Activated CD4-positive, alpha-beta T cell treated with anti-CD3 and anti-CD28 coated beads, Interleukin-2, amount 50 U/mL, for 16 hours (primary cell): ENCODE results near the gene ZBED4.

ENCODE experiments used
- DNase-seq: peaks from one replicate; pipeline ENCODE4 v3.0.0-alpha.2; 2020

ZBED4 gene

DNA sequence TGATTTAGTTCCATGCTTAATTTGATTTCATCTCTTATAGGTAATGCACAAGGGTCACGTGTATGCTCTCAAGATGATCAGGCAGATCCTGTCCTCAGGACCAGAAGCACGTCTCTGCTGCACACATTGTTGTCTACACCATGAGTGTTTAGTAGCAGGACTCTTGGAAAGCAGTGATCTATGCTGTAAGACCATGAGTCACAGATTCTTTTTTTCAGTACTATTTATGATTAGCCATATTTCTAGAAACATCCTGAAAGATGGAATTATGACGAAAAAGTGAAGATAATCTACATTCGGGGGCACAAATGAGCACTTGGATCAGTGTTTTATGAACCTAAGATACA, 29.6 kb downstream of the ZBED4 start:
- DNase-seq = no peak

- DNase-seq = no peak
Measured at GRCh38 chr22:49884075-49884474, 30.4 kb downstream of the ZBED4 start.

- no peak for DNase-seq
Measured at GRCh38 chr22:49884503-49885260, 31.0 kb downstream of the ZBED4 start.

- DNase-seq = no peak
Measured at GRCh38 chr22:49885281-49885680, 31.6 kb downstream of the ZBED4 start.

GRCh38 chr22:49885881-49886280, 32.2 kb downstream of the ZBED4 start:
- DNase-seq = no peak

DNA sequence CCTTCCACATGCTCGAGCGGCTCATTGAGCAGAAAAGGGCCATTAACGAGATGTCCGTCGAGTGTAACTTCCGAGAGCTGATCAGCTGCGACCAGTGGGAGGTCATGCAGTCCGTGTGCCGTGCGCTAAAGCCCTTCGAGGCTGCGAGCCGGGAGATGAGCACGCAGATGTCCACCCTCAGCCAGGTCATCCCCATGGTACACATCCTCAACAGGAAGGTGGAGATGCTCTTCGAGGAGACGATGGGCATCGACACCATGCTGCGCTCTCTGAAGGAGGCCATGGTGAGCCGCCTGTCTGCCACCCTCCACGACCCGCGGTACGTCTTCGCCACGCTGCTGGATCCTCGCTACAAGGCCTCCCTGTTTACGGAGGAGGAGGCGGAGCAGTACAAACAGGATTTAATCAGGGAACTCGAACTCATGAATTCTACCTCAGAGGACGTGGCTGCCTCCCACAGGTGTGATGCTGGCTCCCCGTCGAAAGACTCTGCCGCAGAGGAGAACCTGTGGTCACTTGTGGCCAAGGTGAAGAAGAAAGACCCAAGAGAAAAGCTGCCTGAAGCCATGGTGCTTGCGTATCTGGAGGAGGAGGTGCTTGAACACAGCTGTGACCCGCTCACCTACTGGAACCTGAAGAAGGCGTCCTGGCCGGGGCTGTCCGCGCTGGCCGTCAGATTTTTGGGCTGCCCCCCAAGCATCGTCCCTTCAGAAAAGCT, 32.9 kb downstream of the ZBED4 start:
- no peak for DNase-seq

GRCh38 chr22:49887064-49887451, 33.4 kb downstream of the ZBED4 start:
- DNase-seq = no peak

GRCh38 chr22:49887702-49888101, 34.1 kb downstream of the ZBED4 start:
- DNase-seq = no peak

DNA sequence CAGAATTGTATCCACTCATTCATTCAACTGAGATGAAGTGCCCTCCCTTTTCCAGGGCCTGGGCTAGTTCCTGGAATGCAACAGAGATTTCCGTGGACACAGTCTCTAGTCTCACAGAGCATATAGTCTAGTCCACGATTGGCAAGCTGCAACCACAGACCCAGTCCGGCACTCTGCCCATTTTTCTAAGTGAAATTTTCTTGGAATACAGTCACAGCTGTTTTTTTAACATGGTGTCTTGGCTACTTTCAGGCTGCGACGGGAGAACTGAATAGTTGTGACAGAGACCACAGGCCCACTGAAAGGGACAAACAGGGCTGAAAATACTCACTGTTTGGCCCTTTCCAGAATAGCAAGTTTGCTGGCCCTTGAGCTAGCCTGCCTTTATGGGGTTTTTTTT, 35.4 kb downstream of the ZBED4 start:
- DNase-seq = no peak

GRCh38 chr22:49892226-49892899, 38.7 kb downstream of the ZBED4 start:
- no peak for DNase-seq

DNA sequence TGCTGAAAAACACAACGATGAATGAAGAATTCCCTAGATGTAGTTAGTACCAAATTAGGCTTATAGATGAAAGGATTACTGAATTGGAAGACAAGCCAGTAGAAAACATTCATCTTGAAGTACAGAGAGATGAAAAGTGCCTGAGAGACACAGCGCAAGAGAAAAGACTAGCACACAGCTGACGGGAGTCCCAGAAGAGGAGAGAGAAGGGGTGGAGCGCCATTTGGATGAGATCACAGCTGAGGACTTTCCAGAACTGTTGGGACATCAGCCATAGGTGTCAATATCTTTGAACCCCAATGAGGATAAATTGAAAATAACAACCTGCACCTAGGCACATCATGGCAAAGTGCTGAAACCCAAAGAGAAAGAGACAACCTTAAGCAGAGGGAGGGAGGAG, 39.4 kb downstream of the ZBED4 start:
- no peak for DNase-seq

DNA sequence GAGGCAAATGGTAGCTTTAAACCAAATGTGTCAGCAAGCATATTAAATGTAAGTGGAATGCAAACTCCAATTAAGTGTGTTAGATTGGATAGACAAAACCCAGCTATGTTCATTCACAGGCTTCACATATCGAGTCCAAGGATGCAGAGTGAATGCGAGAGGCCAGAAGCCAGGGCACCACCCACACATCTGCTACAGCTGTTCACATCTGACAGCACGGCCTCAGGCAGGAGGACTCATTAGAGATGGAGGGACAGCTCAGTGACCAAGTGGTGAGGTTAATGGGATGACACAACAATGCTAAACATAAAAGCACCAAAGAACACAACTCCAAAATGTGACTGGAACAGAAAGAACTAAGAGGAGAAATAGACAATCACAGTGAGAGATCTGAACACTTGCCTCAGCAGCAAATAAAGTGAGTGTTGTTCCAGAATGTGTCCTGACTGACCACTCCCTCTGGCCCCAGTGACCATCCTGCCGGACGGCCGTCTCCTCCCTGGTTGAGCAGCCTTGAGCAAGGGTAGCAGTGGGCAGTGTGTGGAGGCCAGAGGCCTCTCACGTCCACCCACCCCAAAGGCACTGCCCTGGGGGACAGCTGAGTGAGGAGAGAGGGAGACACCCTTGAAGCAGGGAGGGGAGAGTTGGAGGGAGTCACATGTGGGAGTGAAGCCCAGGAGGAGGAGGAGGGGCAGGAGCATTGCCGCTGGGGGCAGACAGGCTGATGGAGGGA, 40.8 kb downstream of the ZBED4 start:
- no peak for DNase-seq

GRCh38 chr22:49896201-49896600, 42.6 kb downstream of the ZBED4 start:
- DNase-seq = no peak

GRCh38 chr22:49897015-49897684, 43.5 kb downstream of the ZBED4 start:
- DNase-seq = no peak

GRCh38 chr22:49899530-49899929, 45.9 kb downstream of the ZBED4 start:
- no peak for DNase-seq

DNA sequence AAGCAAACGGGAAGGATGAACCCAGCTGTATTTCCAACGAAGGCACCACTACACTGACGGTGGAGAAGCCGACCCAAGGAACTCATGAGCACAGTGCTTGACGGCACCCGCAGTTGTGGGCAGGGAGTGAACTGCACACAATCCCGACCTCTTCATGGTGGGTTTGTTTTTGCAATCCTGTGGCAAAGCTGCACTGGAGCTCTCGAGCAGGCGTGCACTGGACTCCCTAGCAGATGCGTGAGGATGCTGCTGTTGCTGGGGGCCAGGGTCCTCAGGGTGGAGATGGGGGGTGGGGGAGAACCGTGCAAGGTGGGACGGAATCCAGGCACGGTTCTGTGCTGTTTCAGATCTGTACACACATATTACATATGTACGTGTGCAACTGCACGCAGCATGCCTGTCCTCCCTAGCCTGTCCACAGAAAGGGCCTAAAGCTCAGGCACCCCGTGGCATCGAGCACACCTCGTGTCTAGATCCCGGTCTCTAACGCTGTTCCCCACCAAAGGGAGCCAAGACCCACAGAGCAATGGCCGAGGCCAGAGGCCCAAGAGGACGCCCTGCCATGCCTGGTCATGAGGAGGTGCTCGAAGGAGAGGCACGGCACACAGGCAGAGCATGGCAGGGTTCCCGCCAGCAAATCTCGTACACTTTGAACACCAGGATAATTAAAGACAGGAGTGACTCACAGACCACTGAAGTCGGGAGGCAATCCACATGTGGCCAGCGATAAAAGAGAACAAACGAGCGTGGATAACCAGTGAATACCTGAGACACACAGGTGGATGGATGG, 47.0 kb downstream of the ZBED4 start:
- DNase-seq = no peak

DNA sequence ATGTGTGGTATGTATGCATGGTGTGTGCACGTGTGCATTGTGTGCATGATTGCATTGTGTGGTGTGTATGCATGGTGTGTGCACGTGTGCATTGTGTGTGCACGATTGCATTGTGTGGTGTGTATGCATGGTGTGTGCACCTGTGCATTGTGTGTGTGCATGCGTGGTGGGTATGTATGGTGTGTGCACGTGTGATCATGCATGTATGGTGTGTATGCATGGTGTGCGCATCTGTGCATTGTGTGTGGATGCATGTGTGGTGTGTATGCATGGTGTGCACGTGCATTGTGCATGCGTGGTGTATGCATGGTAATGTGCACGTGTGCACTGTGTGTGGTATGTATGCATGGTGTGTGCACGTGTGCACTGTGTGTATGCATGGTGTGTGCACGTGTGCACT, 47.8 kb downstream of the ZBED4 start:
- no peak for DNase-seq

- DNase-seq = no peak
Measured at GRCh38 chr22:49903322-49904039, 49.8 kb downstream of the ZBED4 start.

DNA sequence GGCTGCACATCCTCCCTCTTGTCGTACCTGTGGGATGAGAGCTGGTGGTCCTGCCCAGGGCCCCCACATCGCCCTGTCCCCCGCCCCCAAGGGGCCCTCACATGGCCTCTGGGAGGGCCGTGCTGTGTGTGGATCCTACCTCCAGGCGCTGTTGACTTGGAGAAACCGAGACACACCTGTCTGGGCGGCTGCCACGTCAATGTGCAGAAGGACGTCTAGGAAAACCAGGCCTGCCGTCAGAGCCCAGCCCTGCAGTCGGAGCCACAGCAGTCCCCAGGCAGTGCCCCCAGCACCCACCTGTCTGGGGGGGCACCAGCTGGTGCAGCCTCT, 50.4 kb downstream of the ZBED4 start:
- no peak for DNase-seq

- no peak for DNase-seq
Measured at GRCh38 chr22:49905465-49905864, 51.8 kb downstream of the ZBED4 start.

DNA sequence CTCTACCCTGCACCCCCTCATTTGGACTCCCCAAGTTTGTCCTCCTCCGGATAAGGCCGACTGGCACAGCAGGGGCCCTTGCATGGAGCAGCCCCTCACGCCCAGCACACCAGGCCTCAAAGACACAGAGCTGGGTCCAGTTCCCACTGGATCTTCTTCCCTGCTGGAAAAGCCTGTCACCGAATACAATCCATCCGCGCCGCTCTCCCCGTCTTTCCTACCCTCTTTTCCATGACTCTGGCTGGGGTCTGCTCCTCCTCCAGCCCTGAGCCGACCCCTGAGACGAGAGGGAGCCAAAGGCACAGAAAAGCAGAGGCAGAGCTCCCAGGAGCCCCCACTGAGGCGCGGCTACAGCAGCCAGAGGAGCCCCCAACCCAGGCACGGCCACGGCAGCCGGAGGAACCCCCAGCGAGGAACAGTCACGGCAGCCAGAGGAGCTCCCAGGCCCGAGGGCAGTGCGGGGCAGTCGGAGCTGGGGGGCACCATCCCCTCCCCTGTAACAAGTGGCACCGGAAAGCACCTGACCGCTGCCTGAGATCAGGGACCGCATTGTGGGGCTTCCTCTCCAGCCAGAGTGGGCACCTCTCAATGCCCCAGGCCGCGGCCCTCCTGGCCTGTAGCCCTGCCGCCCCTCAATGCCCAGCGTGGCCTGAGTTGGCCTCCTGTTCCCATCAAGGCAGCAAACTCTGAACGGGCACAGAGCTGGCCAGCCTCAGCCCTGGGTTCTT, 52.6 kb downstream of the ZBED4 start:
- DNase-seq = no peak
